Endothelial cell of umbilical vein (primary cell): ENCODE results near the gene FAM120AOS. TPM values are rescaled to one million over a fixed set of nuclear protein-coding genes. Genes with fewer than 3 reads are reported as not detected.

ENCODE experiments used
- BruUV-seq: library from RNA; stranded (reverse); fragments of 400-500 nt; replicated peaks from 2 replicates; lab custom pipeline; 2021; lab: Mats Ljungman, UMichigan
- CTCF ChIA-PET: fragments of 300-600, 350-600 bp; sonication (Branson Sonifier 250); formaldehyde crosslinking; loops from one replicate; lab custom pipeline; 2021; ENCODE audit warnings: antibody characterized with exemption, inconsistent platforms; lab: Charles Lee
- POLR2A ChIA-PET: fragments of 300-600, 350-600 bp; sonication (Branson Sonifier 250); formaldehyde crosslinking; loops from one replicate; lab custom pipeline; 2021; ENCODE audit warnings: antibody characterized with exemption, inconsistent platforms; lab: Charles Lee
- DNase-seq: peaks from one replicate; pipeline ENCODE4 v3.0.0-alpha.2; 2011; ENCODE audit warnings: low read depth, low spot score
- FAIRE-seq: peaks from 2 replicates; lab custom pipeline; 2011; peaks lifted over from hg19 to GRCh38; lab: Jason Lieb, UNC
- H2AFZ ChIP-seq: 2 replicates; pipeline ENCODE4 v1.6.0; 2012; ENCODE audit warnings: low read depth, low read length, control low read depth, inconsistent platforms
- H3K27ac ChIP-seq: 2 replicates; pipeline ENCODE4 v1.5.1; 2011; ENCODE audit warnings: low read depth, mild to moderate bottlenecking, control low read depth, low read length, moderate library complexity; ENCODE audit not compliant: insufficient read depth
- H3K27me3 ChIP-seq, 2 experiments: 2 replicates each; pipeline versions ENCODE4 v1.6.0 to v1.6.1; 2011; ENCODE audit warnings: low read length in 2 of 2, mixed read lengths in 1 of 2; ENCODE audit not compliant: control insufficient read depth in 2 of 2, insufficient read depth in 2 of 2
- H3K36me3 ChIP-seq, 2 experiments: 2 replicates in 1 of 2; 3 replicates in 1 of 2; pipeline ENCODE4 v1.5.1; 2011; ENCODE audit warnings: low read length in 2 of 2, mild to moderate bottlenecking in 1 of 2, moderate library complexity in 1 of 2; ENCODE audit not compliant: control insufficient read depth in 2 of 2, insufficient read depth in 2 of 2; ENCODE audit errors: extremely low read depth in 1 of 2
- H3K4me1 ChIP-seq: 3 replicates; pipeline ENCODE4 v1.5.1; 2011; ENCODE audit warnings: mild to moderate bottlenecking, low read length; ENCODE audit not compliant: control insufficient read depth, insufficient read depth; ENCODE audit errors: extremely low read depth
- H3K4me2 ChIP-seq: 2 replicates; pipeline ENCODE4 v1.6.1; 2011; ENCODE audit warnings: low read length, control low read depth, mixed read lengths; ENCODE audit not compliant: insufficient read depth
- H3K4me3 ChIP-seq, 3 experiments: fragments of 200-600 bp in 1 of 3; sonication (generic), shearing (Covaris generic) in 1 of 3; replicated peaks in 1 of 3; 2 replicates each; pipeline ENCODE4 v1.5.1; 2011 to 2016; ENCODE audit warnings: control low read depth in 3 of 3, low read length in 3 of 3, mild to moderate bottlenecking in 2 of 3, inconsistent platforms in 1 of 3, low read depth in 1 of 3, moderate library complexity in 1 of 3; ENCODE audit not compliant: insufficient read depth in 1 of 3
- H3K79me2 ChIP-seq: 2 replicates; pipeline ENCODE4 v1.6.0; 2012; ENCODE audit warnings: low read length, inconsistent platforms; ENCODE audit not compliant: control insufficient read depth, insufficient read depth
- H3K9ac ChIP-seq: replicated peaks from 2 replicates; pipeline ENCODE3; 2011; ENCODE audit warnings: low read length, control low read depth; ENCODE audit not compliant: insufficient read depth; ENCODE audit errors: extremely low read depth
- H3K9me1 ChIP-seq: replicated peaks from 3 replicates; pipeline ENCODE4 v1.6.0; 2011; ENCODE audit warnings: mild to moderate bottlenecking, low read length; ENCODE audit not compliant: control insufficient read depth, insufficient read depth; ENCODE audit errors: extremely low read depth
- H3K9me3 ChIP-seq: replicated peaks from 2 replicates; pipeline ENCODE4 v1.5.1; 2012; ENCODE audit warnings: low read length, inconsistent platforms; ENCODE audit not compliant: control insufficient read depth, insufficient read depth
- H4K20me1 ChIP-seq: replicated peaks from 2 replicates; pipeline ENCODE3; 2011; ENCODE audit warnings: mild to moderate bottlenecking, low read length; ENCODE audit not compliant: control insufficient read depth, insufficient read depth; ENCODE audit errors: extremely low read depth
- EZH2 ChIP-seq: IDR thresholded peaks from 2 replicates; pipeline ENCODE4 v1.6.1; 2012; ENCODE audit warnings: borderline replicate concordance, low read depth, mild to moderate bottlenecking, moderate library complexity, low read length, inconsistent platforms; ENCODE audit not compliant: severe bottlenecking
- FOS ChIP-seq: IDR thresholded peaks from 2 replicates; pipeline ENCODE4 v1.6.1; 2011; ENCODE audit warnings: mild to moderate bottlenecking, low read length, moderate library complexity, borderline replicate concordance; ENCODE audit not compliant: insufficient read depth
- GATA2 ChIP-seq: IDR thresholded peaks from 2 replicates; pipeline ENCODE4 v1.7.0; 2011; ENCODE audit warnings: low read depth, mild to moderate bottlenecking, moderate library complexity, mixed read lengths, low read length; ENCODE audit not compliant: insufficient read length, insufficient read depth
- JUN ChIP-seq: IDR thresholded peaks from 2 replicates; pipeline ENCODE4 v1.6.1; 2011; ENCODE audit warnings: borderline replicate concordance, low read depth; ENCODE audit not compliant: insufficient read length, insufficient read depth
- MYC ChIP-seq: IDR thresholded peaks from one replicate; pipeline ENCODE4 v1.6.1; 2011; ENCODE audit warnings: mild to moderate bottlenecking, low read depth, low read length
- POLR2A ChIP-seq: IDR thresholded peaks from 2 replicates; pipeline ENCODE4 v1.6.1; 2012; ENCODE audit warnings: low read depth, mild to moderate bottlenecking, control low read depth, low read length
- POLR2AphosphoS5 ChIP-seq: IDR thresholded peaks from 2 replicates; pipeline ENCODE4 v1.6.1; 2012; ENCODE audit warnings: low read depth, mild to moderate bottlenecking, control low read depth, low read length, moderate library complexity; ENCODE audit not compliant: insufficient read depth
- dilution Hi-C: fragments of 300-500 bp; cut with MboI; formaldehyde crosslinking; loops from one replicate; pipeline ENCODE4 v1.15.0; 2019; ENCODE audit warnings: low sequenced_read_pairs; ENCODE audit not compliant: extremely low pct_ligation_motif_present
- intact Hi-C: fragments of 100-400 bp; cut with micrococcal nuclease; formaldehyde crosslinking; loops from one replicate; pipeline ENCODE4 v1.10.0; 2022
- polyA plus RNA-seq, 4 experiments: library from polyadenylated mRNA; depleted of rRNA in 3 of 4; stranded (reverse) in 3 of 4; unstranded in 1 of 4; fragments of >200 nt; gene quantifications; 2 replicates each; pipeline versions ENCODE4 v1.2.1 to v1.2.3, GENCODE V29; 2011 to 2012; ENCODE audit warnings: missing spikeins in 1 of 4
- total RNA-seq: library from RNA; stranded (reverse); gene quantifications from 2 replicates; pipeline ENCODE4 v1.2.3, GENCODE V29; 2021
- TF ChIP-seq, protein P1 (sequence below), 2 donors: IDR thresholded peaks; 1 replicate in 1 of 2; 2 replicates in 1 of 2; pipeline ENCODE4 v1.5.1; 2011; ENCODE audit warnings: low read length in 2 of 2, mild to moderate bottlenecking in 2 of 2, moderate library complexity in 2 of 2, control low read depth in 1 of 2, inconsistent platforms in 1 of 2, low read depth in 1 of 2; ENCODE audit not compliant: insufficient read depth in 1 of 2; ENCODE audit errors: extremely low read depth in 1 of 2
- TF ChIP-seq, protein P2 (sequence below): IDR thresholded peaks from 2 replicates; pipeline ENCODE4 v1.6.1; 2011; ENCODE audit not compliant: insufficient read depth, insufficient read length

FAM120AOS gene
- total and polyA plus RNA-seq, 2 donors (not counting 3 experiments of a cell fraction or from before 2014, with no cell fraction given): 25.9 to 32.4 TPM

DNA sequence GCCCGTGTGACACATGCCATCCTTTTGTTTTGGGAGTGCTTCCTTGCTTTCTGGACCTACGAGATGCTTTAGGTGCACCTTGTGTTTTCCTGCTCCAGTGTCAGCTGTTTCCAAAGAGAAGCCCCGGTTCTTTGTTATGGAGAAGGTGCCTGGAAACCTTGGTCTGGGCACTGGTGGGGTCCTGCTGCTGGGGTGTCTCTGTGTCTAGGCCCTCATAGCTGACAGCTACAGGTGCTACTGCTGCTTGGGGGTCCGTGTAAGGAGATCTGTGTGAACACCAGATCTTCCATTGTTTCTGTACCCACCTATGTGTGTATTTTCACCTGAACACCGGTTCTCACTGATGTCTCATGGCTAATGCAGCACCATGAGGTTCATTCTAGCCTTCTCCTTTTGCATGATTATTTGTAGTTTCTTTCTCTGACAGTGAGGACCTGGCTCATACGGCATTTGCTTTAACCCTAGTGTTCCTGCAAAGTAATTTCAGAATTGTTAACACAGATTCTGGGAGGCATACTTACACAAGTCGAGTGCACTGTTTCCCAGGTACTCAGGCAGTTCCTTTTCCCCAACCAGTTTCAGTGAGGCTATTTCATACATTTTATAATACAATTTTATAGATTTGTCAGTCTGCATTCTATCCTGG, 13.2 kb upstream of the FAM120AOS start:
- Histone ChIP-seq H3K4me2 (peak overlapping the region; percentile 27), H3K4me3 (no peak overlapping the region), H3K9me1 (no peaks in the 10 kb centered on the region), H3K27me3 (no peaks in the 10 kb centered on the region), H3K9ac (no peak overlapping the region), H3K79me2 (peaks cover 99% of the 10 kb centered on the region), H2AFZ (no peak overlapping the region), H3K27ac (no peak overlapping the region), H4K20me1 (peaks cover 13% of the 10 kb centered on the region), H3K9me3 (no peaks in the 10 kb centered on the region), H3K36me3 (no peaks in the 10 kb centered on the region), H3K4me1 (peaks cover 35% of the 10 kb centered on the region)
- FAIRE-seq (no peak), DNase-seq (no peak)
- ChIA-PET CTCF (interaction anchor here (1.1 to 3.5 kb wide), 4 partner anchors 10 to 100 kb away, joined by 3 to 18 read pairs (median 8); partner anchors contain the start of gene FAM120AOS), POLR2A (no interaction called here)
- no TSS peak for BruUV-seq
- TF ChIP-seq, protein P1, sequence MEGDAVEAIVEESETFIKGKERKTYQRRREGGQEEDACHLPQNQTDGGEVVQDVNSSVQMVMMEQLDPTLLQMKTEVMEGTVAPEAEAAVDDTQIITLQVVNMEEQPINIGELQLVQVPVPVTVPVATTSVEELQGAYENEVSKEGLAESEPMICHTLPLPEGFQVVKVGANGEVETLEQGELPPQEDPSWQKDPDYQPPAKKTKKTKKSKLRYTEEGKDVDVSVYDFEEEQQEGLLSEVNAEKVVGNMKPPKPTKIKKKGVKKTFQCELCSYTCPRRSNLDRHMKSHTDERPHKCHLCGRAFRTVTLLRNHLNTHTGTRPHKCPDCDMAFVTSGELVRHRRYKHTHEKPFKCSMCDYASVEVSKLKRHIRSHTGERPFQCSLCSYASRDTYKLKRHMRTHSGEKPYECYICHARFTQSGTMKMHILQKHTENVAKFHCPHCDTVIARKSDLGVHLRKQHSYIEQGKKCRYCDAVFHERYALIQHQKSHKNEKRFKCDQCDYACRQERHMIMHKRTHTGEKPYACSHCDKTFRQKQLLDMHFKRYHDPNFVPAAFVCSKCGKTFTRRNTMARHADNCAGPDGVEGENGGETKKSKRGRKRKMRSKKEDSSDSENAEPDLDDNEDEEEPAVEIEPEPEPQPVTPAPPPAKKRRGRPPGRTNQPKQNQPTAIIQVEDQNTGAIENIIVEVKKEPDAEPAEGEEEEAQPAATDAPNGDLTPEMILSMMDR (IDR thresholded peaks at IDR 0.05; ENCODE audit: extremely low read depth in 1 of 2, insufficient read depth in 1 of 2, low read depth in 1 of 2, low read length in 2 of 2): no peak
- TF ChIP-seq JUN (no peak), POLR2A (no peak), POLR2AphosphoS5 (no peak), FOS (no peak), GATA2 (no peak), EZH2 (no peak), MYC (no peak)
- TF ChIP-seq, protein P2, sequence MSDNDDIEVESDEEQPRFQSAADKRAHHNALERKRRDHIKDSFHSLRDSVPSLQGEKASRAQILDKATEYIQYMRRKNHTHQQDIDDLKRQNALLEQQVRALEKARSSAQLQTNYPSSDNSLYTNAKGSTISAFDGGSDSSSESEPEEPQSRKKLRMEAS: no peak
- dilution Hi-C loops (no loop called here), intact Hi-C loops (no loop called here)
